Loucy (cell line): ENCODE results near the gene INPP5F.

Source experiments
- H2AFZ ChIP-seq: fragments of 200-600 bp; sonication (generic); 2 replicates; pipeline ENCODE4 v1.6.0; 2016; ENCODE audit warnings: antibody characterized with exemption, mild to moderate bottlenecking, low read length, moderate library complexity
- H3F3A ChIP-seq: fragments of 200-600 bp; 2 replicates; pipeline ENCODE4 v1.6.0; 2016; ENCODE audit warnings: antibody characterized with exemption, low read depth, mild to moderate bottlenecking
- H3K27me3 ChIP-seq: fragments of 200-600 bp; sonication (generic); 2 replicates; pipeline ENCODE4 v1.6.1; 2014; ENCODE audit warnings: low read length, mild to moderate bottlenecking; ENCODE audit not compliant: insufficient read depth, poor library complexity, severe bottlenecking
- H3K36me3 ChIP-seq: fragments of 200-600 bp; sonication (generic); 2 replicates; pipeline ENCODE4 v1.6.1; 2016; ENCODE audit warnings: low read length; ENCODE audit not compliant: insufficient read depth
- H3K4me1 ChIP-seq: fragments of 200-600 bp; sonication (generic); 2 replicates; pipeline ENCODE4 v1.5.1; 2014; ENCODE audit warnings: low read length, mild to moderate bottlenecking; ENCODE audit not compliant: insufficient read depth, poor library complexity, severe bottlenecking
- H3K4me2 ChIP-seq: fragments of 200-600 bp; sonication (generic); 2 replicates; pipeline ENCODE4 v1.6.0; 2014; ENCODE audit warnings: antibody characterized with exemption, low read length, low read depth, mild to moderate bottlenecking; ENCODE audit not compliant: poor library complexity, severe bottlenecking
- H3K4me3 ChIP-seq: fragments of 200-600 bp; sonication (generic); 2 replicates; pipeline ENCODE4 v1.5.1; 2014; ENCODE audit warnings: low read length, mild to moderate bottlenecking, mixed read lengths; ENCODE audit not compliant: poor library complexity, severe bottlenecking
- H3K79me2 ChIP-seq: fragments of 200-600 bp; sonication (generic); 2 replicates; pipeline ENCODE4 v1.6.1; 2014; ENCODE audit warnings: low read length; ENCODE audit not compliant: insufficient read depth
- H3K9ac ChIP-seq: fragments of 200-600 bp; sonication (generic); 2 replicates; pipeline ENCODE4 v1.6.0; 2014; ENCODE audit warnings: mild to moderate bottlenecking, low read depth, low read length, moderate library complexity; ENCODE audit not compliant: poor library complexity, severe bottlenecking
- H3K9me2 ChIP-seq: fragments of 200-600 bp; sonication (generic); replicated peaks from 2 replicates; pipeline ENCODE4 v1.6.1; 2016; ENCODE audit warnings: low read depth, low read length, mixed read lengths
- H3K9me3 ChIP-seq: fragments of 200-600 bp; sonication (generic); 2 replicates; pipeline ENCODE4 v1.6.1; 2014; ENCODE audit warnings: mild to moderate bottlenecking, antibody characterized with exemption, low read length, low read depth; ENCODE audit not compliant: insufficient read depth
- H4K20me1 ChIP-seq: fragments of 200-600 bp; sonication (generic); 2 replicates; pipeline ENCODE4 v1.6.0; 2014; ENCODE audit warnings: antibody characterized with exemption, low read length, mild to moderate bottlenecking; ENCODE audit not compliant: insufficient read depth, poor library complexity, severe bottlenecking
- CTCF ChIP-seq: fragments of 200-600 bp; sonication (generic); conservative IDR thresholded peaks from 2 replicates; pipeline ENCODE4 v1.5.1; 2014; ENCODE audit warnings: mild to moderate bottlenecking, antibody characterized with exemption, low read length
- EZH2phosphoT487 ChIP-seq: fragments of 200-600 bp; IDR thresholded peaks from 2 replicates; pipeline ENCODE4 v1.6.1; 2018; ENCODE audit warnings: antibody characterized with exemption, mild to moderate bottlenecking, moderate library complexity, borderline replicate concordance

Gene INPP5F

DNA sequence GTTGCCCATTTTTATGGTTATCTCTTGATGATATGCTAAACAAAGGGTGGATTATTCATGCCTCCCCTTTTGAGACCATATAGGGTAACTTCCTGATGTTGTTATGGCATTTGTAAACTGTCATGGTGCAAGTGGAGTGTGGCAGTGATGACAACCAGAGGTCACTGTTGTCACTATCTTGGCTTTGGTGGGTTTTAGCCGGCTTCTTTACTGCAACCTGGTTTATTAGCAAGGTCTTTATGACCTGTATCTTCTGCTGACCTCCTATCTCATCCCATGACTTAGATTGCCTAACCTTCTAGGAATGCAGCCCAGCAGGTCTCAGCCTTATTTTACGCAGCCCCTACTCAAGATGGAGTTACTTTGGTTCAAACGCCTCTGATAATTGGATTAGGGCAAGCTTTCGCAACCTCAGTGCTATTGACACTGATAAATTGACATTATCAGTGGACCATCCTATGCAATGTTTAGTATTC is 37.8 kb upstream of the INPP5F start:
- Histone ChIP-seq H3F3A (0 out of 2 replicates have a peak, but pooled peaks cover 2% of the 10 kb centered on the region), H3K9me2 (no peaks in the 10 kb centered on the region), H3K36me3 (no peaks in the 10 kb centered on the region), H3K9me3 (no peaks in the 10 kb centered on the region), H3K4me1 (peaks cover 15% of the 10 kb centered on the region), H3K4me2 (peak overlapping the region; percentile 26), H3K9ac (no peak overlapping the region), H2AFZ (peak overlapping the region; percentile 83; the same call in 1 of the 2 replicates), H3K27me3 (no peaks in the 10 kb centered on the region), H3K79me2 (no peaks in the 10 kb centered on the region), H3K4me3 (no peak overlapping the region), H4K20me1 (no peaks in the 10 kb centered on the region)
- TF ChIP-seq EZH2phosphoT487 (no peak), CTCF (peak; percentile 45)

DNA sequence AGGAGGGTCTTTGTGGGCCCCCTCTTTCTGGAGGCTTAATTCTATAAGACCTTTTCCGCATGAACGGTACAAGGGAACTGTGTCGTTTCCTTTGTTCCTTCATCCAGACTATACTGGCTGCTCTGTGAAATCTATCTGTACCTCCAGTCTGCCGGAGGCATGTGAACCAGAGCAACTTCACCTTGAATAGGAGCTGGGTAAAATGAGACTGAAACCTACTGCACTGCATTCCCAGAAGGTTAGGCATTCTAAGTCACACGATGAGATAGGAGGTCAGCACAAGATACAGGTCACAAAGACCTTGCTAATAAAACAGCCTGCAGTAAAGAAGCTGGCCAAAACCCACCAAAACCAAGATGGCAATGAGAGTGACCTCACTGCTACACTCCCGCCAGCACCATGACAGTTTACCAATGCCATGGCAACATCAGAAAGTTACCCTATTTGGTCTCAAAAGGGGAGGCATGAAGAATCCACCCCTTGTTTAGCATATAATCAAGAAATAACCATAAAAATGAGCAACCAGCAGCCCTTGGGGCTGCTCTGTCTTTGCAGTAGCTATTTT is 36.8 kb upstream of the INPP5F start:
- Histone ChIP-seq H3F3A (0 out of 2 replicates have a peak, but pooled peaks cover 2% of the 10 kb centered on the region), H3K36me3 (no peaks in the 10 kb centered on the region), H3K4me2 (no peak overlapping the region), H3K4me3 (no peak overlapping the region), H3K79me2 (no peaks in the 10 kb centered on the region), H3K9me2 (no peaks in the 10 kb centered on the region), H3K9me3 (no peaks in the 10 kb centered on the region), H3K9ac (no peak overlapping the region), H3K4me1 (peaks cover 24% of the 10 kb centered on the region), H2AFZ (no peak overlapping the region), H4K20me1 (no peaks in the 10 kb centered on the region), H3K27me3 (no peaks in the 10 kb centered on the region)
- TF ChIP-seq EZH2phosphoT487 (no peak), CTCF (no peak)

DNA sequence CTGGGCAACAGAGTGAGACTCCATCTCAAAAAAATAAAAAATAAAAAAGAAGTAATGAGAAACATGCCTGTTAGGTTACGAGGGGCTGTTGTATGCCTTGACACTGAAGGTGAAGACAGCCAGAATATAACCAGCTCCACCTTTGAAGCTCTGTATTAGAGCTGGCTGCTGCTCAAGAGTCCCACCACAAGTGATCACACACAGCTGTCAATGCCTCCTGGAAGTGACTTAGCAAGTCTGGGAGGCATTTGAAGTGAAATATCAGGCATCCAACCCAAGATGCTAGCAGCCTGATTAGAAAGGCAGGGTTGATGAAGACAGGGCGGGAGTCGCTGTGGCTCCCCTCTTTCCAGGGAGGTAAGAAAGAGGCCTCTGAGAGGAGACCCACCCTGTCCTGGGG is 34.1 kb upstream of the INPP5F start:
- no peak overlapping the region for H2AFZ ChIP-seq
- H3K36me3 ChIP-seq, result no peaks in the 10 kb centered on the region
- 0 out of 2 replicates have a peak, but pooled peaks cover 2% of the 10 kb centered on the region for H3F3A ChIP-seq
- no peaks in the 10 kb centered on the region for H3K79me2 ChIP-seq
- H3K27me3 ChIP-seq, result no peaks in the 10 kb centered on the region
- H3K9me3 ChIP-seq, result no peaks in the 10 kb centered on the region
- H3K4me1 ChIP-seq, result peaks cover 24% of the 10 kb centered on the region
- H3K4me3 ChIP-seq, result no peak overlapping the region
- H3K9me2 ChIP-seq, result no peaks in the 10 kb centered on the region
- no peak overlapping the region for H3K9ac ChIP-seq
- TF ChIP-seq EZH2phosphoT487 (no peak), CTCF (no peak)
- H3K4me2 ChIP-seq, result no peak overlapping the region
- no peaks in the 10 kb centered on the region for H4K20me1 ChIP-seq
